ENCODE data around the gene KCNE3.

GRCh38 chr11:74480688-74481417 is 13.5 kb upstream of the KCNE3 start:
- no peak for TF ChIP-seq CTCF (IDR thresholded peaks at IDR 0.05)
- TF ChIP-seq POLR2A (IDR thresholded peaks at IDR 0.05) = no peak

All from esophagus squamous epithelium (tissue), 4 donors.